Measurements from ENCODE around the gene DSG4.

DSG4 gene

DNA sequence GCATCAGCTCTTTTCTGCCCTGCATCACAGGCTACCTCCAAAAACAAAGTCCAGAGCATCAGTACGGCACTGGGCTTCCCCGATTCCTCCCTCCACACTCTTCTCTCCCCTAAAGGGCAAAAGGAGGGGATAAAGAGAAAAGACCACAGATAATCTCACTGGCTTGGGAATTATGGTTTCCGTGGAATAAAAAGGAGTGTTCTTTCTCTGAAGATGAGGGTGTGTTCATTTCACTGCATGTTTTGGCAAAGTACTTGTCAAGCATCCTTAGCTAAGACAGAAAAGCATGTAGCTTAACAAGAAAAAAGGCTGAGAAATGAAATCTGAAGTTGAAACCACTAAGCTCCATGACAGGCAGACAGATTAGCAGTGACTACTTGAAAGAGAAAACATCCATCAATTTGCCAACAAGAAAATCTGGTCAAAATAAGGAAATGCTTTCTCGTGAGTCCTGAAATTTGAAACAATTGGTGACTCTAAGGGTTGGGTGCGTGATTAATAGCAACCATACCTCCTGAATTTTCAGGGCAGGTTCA lies 50.4 kb downstream of the DSG4 start:
- TF ChIP-seq, protein P1, sequence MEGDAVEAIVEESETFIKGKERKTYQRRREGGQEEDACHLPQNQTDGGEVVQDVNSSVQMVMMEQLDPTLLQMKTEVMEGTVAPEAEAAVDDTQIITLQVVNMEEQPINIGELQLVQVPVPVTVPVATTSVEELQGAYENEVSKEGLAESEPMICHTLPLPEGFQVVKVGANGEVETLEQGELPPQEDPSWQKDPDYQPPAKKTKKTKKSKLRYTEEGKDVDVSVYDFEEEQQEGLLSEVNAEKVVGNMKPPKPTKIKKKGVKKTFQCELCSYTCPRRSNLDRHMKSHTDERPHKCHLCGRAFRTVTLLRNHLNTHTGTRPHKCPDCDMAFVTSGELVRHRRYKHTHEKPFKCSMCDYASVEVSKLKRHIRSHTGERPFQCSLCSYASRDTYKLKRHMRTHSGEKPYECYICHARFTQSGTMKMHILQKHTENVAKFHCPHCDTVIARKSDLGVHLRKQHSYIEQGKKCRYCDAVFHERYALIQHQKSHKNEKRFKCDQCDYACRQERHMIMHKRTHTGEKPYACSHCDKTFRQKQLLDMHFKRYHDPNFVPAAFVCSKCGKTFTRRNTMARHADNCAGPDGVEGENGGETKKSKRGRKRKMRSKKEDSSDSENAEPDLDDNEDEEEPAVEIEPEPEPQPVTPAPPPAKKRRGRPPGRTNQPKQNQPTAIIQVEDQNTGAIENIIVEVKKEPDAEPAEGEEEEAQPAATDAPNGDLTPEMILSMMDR (IDR thresholded peaks at IDR 0.05) = no peak

DNA sequence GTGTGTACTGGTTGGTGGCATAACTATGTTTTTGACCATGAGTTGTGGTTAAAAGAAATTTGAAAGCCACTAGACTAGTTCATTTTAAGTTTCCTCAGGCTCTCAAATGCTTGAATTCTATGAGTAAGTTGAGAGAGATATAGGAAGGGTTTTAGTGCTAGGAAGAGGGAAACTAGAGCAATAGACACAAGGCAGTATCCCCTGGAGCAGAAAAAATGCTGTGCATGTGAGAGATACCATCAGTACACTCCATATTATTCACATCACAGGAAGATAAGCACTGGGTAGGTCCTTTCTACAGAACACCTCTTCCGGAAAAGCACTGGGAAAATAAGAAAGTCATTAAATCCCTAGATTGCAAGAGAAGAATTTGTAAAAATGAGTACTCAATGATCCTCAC lies 51.6 kb downstream of the DSG4 start:
- TF ChIP-seq, protein P1 (IDR thresholded peaks at IDR 0.05) = no peak

GRCh38 chr18:31429623-31430022 lies 53.0 kb downstream of the DSG4 start:
- TF ChIP-seq, protein P1 (IDR thresholded peaks at IDR 0.05) = no peak

DNA sequence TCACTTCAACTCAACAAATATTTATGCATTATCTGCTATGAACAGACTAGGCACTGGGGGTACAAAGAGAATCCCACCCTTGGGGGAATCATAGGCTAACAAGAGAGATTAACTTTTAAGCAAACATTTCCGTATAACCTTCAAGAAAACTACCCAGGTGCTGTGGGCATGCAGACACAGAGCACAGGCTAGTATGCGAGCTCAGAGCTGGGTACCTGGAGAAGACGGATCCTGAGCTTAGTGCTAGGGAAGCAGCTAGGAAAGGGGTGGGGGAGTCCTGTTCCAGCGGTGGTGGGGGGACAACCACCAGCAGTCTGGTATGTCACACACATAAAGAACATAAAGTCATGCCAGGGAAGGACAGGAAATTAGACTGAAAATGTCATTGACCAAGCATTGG lies 53.5 kb downstream of the DSG4 start:
- TF ChIP-seq, protein P1 (IDR thresholded peaks at IDR 0.05) = no peak

DNA sequence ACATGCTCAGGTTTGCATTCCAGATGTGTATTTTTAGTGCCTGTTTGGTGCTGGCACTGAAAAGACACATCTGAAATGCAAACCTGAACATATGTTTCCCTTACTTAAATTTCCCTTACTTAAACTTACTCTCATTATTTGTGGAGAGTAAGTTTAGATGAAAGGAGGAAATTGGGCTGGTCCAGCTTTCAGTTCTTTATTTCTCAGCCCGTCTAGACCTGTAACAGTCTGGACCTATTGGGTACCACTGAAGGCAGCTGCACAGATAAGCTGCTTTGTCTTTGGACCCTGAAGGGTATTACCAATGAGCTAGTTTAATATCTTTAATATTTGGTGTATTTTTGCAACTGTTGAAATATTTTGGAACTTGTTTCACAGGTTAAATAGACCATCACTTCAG lies 54.0 kb downstream of the DSG4 start:
- TF ChIP-seq, protein P1 (IDR thresholded peaks at IDR 0.05) = no peak

DNA sequence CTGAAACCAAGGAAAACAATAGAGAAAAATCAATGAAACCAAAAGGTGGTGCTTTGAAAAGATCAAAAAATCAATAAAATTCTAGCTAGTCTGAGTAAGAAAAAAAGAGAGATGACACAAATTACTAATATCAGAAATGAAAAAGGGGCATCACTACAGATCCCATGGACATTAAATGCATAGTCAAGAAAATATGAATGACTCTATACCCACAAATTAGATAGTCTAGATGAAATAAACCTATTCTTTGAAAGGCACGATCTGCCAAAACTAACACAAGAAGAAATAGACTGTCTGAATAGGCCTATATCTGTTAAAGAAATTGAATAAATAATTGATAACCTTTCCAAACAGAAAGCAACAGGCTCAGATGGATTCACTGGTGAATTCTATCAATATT lies 55.7 kb downstream of the DSG4 start:
- TF ChIP-seq, protein P1 (IDR thresholded peaks at IDR 0.05) = no peak

DNA sequence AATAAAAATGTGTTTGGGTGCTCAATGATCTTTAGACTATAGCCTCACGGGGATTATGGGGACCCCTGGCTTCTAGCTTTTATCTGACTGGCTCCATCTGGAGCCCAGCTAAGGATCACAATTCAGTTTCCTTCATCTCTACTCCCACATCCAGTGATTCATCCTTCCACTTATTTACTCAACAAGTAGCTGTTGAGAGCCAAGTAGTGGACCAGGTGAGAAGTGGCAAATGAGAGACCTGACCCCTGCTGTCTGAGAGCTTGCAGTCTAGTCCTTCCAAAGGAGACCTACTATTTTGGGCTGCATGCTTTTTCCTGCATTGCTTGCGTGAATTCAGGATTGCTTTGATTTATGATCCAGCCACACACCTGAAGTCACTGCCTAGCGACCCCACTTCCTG lies 60.2 kb downstream of the DSG4 start:
- TF ChIP-seq, protein P1 (IDR thresholded peaks at IDR 0.05) = no peak

- TF ChIP-seq, protein P1 (IDR thresholded peaks at IDR 0.05) = no peak
Observed at GRCh38 chr18:31438402-31438801, 61.8 kb downstream of the DSG4 start.

Data from LNCAP (cell line).